Adipose tissue (tissue), 3 donors: ENCODE data around the gene HACD2. TPM values are rescaled to one million over a fixed set of nuclear protein-coding genes. Genes with fewer than 3 reads are reported as not detected.

Experiments
- H3K27ac ChIP-seq: one replicate; pipeline ENCODE4 v1.5.1; 2013; ENCODE audit warnings: low read depth, low read length
- WGBS, 3 donors: extraction: QIAGEN DNeasy Blood & Tissue Kit; methylation state at CpG; one replicate each; pipeline ENCODE4 v1.1.7; 2013; 5-methylcytosine and 5-hydroxymethylcytosine counted together
- polyA plus RNA-seq, 3 donors: library from polyadenylated mRNA; stranded (reverse); fragments of 200-250 nt; gene quantifications; one replicate each; pipeline ENCODE4 v1.2.3, GENCODE V29; 2013
- donor health status: healthy with polysubstance abuse.
- donor health status: Bipolar disorder and iron deficiency.
- donor health status: healthy.

HACD2 gene
- polyA plus RNA-seq, 3 donors: 11.7 to 44.8 (median 12.8) TPM

DNA sequence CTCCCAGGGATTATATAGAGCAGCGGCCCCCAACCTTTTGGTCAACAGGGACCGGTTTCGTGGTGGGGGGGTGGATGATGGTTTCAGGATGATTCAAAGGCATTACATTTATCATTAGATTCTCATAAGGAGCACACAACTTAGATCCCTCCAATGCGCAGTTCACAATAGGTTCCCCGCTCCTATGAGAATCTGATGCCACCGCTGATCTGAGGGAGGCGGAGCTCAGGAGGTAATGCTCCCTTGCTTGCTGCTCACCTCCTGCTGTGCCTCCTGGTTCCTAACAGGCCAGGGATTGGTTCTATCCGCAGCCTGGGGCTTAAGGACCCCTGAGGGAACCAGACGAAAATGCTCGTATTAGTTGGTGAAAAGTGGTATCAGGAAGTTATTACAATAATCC lies 1.3 kb upstream of the HACD2 start:
- no peak overlapping the region for H3K27ac ChIP-seq
- 4 to 8% (median 6%) methylated on average over 10 of the region's 10 CpGs for WGBS, 3 donors

DNA sequence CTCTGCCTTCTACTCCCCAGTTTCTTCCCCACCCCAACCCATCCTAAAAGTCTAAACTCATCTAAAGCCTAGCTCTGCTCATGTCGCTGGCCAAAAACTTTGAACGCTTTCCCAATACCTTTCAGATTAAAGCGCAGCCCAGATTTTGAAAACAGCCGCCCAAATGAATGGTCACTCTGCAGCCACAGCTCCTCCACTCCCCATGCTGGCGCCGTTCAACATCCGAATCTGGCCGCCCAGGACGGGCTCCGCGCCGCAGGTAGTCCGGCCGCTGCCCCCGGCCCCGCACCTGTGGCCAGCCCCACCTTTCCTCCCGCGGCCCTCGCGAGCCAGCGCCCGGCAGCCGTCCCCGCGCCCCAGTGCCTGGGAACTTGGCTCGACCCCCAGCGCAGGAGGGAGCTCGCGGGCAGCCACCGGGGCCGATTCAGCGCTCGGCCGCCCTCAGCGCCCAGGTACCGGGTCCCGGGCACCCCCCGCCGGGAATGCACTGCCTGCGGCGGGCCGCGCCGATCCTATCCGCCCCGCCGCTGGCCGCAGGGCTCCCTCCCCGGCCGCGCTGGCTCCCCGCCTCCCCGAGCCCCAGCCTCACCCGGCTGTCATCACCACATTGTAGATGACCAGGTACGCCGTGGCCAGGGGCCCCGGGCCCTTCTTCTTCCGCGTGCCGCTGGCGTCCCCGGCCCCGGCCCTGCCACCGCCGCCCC lies 417 bp downstream of the HACD2 start:
- 0 to 1% (median 1%) methylated on average over 47 to 65 of the region's 65 CpGs for WGBS, 3 donors
- H3K27ac ChIP-seq: no peak overlapping the region

DNA sequence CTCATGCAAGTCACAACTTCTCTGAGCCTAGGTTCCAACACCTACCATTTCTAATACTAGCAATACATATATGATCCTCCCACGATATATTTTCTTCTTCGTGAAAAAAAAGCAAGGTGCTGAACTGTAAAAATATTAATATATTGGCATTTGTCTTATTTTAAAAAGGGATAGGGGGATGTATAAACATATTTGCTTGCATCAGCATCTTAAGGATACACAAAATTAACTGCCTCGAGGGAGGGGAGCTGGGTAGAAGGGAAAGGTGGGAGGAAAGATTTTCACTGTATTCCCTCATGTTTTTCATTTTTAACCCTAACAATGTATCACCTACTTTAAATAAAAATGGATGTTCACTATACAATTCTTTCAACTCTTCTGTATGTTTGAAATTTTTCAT lies 1.3 kb downstream of the HACD2 start:
- 49 to 71% (median 63%) methylated on average over 3 of the region's 3 CpGs for WGBS, 3 donors
- H3K27ac ChIP-seq: no peak overlapping the region

GRCh38 chr3:123582315-123582714 lies 2.5 kb downstream of the HACD2 start:
- no peak overlapping the region for H3K27ac ChIP-seq
- WGBS, 3 donors: 34 to 80% (median 75%) methylated on average over 3 of the region's 3 CpGs

DNA sequence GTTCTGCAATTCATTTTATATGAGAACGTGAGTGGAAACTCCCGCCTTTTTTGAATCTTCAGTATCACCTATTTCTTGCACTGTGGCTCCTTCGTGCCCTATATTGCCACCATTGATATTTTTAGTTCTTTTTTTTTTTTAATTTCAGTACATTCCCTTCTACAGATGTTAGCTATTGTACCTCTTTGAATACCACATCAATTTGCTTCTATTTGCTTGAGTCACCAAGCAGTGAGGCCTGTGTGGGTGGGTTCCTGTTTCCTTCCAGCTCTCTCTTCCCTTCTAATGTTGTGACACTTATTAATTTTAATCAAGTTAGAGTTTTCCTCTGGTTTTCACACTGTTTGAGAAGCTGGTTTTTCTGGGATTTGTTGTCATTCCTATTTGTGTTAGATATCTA lies 8.7 kb downstream of the HACD2 start:
- 80 to 88% (median 83%) methylated on average over 3 of the region's 3 CpGs for WGBS, 3 donors
- H3K27ac ChIP-seq: no peak overlapping the region

DNA sequence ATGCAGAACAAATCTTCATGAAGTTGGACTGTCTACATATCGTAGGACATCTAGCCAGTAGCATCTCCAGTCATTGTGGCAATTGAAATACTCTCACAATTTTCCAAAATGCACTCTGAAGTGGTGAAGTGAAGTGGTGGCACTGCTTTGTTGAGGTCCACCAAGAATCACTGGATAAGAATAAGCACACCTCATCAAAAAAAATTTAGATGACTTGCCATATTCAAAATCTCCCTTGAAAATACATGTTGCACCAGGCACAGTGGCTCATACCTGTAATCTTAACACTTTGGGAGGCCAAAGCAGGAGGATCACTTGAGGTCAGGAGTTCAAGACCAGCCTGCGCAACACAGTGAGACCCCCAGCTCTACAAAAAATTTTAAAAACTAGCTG lies 12.9 kb downstream of the HACD2 start:
- WGBS, 3 donors: 74 to 99% (median 95%) methylated on average over 2 of the region's 2 CpGs
- H3K27ac ChIP-seq: no peak overlapping the region

DNA sequence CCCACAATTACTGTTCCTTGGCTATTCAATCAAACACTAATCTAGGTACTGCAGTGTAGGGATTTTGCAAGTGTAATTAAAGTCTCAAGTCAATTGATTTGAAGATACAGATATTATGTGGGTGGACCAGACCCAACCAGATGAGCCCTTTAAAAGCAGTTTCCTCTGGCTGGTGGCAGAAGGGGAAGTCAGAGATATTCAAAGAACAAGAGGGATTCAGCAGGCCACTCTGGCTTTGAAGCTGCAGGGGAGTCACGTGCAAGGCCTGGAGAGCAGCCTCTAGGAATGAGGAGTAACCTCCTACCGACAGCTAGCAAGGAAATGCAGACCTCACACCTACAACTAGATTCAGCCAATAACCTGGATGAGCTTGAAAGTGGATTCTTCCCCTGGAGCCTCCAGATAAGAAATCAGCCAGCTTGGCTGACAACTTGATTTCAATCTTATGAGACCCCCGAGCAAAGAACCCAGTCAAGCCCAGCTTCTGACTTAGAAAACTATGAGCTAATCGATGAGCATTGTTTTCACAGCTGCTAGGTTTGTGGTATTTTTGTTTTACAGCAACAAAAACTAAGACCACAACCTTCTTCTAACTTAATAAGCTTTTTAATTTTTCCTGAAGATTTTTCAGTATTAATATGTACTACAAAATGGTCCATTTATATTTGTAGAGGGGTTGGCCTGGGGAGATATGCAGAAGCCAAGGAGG lies 13.4 kb downstream of the HACD2 start:
- no peak overlapping the region for H3K27ac ChIP-seq

DNA sequence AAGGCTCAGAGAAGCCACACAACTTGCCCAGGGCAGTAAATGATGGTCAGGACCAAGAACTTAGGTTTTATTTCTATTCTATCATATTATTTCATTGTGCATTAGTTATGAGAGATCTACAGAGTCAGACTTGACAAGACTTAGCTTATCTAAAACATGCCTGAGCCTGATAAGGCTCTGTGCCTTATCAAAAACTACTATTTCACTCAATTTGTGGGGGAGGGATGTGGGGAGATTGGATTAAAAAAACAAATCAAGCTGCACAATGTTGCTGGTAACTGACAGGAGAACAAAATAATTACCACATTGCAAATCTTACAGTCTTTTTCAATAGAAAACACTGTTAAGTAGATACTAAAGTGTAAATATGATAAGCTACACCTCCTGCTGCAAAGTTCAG lies 16.0 kb downstream of the HACD2 start:
- no peak overlapping the region for H3K27ac ChIP-seq

More for the DNA sequence above, 13.4 kb downstream of the HACD2 start:
- 63 to 73% (median 65%) methylated on average over 4 of the region's 4 CpGs for WGBS, 3 donors

DNA sequence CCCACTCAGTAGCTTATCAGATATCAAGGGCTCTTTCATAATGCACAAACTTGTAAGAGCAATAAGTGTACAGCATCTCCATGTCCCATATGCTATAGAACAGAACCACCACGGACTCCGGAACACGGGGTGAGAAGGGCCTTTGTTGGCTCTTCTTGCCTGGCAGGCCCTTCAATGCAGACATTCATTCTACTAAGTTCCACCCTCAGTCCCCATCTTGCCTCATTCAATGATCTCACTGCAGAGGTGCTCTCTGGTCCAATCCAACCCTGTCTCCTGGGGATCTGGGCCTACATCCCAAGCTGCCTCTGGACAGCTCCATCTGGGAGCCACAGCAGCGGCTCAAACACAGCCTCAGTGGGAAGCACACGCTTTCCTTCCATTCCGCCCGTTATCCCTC lies 16.8 kb downstream of the HACD2 start:
- WGBS, 3 donors: 88 to 99% (median 95%) methylated on average over 7 of the region's 7 CpGs
- no peak overlapping the region for H3K27ac ChIP-seq

GRCh38 chr3:123564056-123564455 lies 20.8 kb downstream of the HACD2 start:
- H3K27ac ChIP-seq: no peak overlapping the region
- WGBS, 3 donors: 94 to 97% (median 94%) methylated on average over 6 of the region's 6 CpGs

GRCh38 chr3:123562547-123562946 lies 22.3 kb downstream of the HACD2 start:
- no peak overlapping the region for H3K27ac ChIP-seq
- 90 to 97% (median 92%) methylated on average over 1 of the region's 1 CpG for WGBS, 3 donors

- no peak overlapping the region for H3K27ac ChIP-seq
Measured at GRCh38 chr3:123561188-123561587, 23.7 kb downstream of the HACD2 start.

DNA sequence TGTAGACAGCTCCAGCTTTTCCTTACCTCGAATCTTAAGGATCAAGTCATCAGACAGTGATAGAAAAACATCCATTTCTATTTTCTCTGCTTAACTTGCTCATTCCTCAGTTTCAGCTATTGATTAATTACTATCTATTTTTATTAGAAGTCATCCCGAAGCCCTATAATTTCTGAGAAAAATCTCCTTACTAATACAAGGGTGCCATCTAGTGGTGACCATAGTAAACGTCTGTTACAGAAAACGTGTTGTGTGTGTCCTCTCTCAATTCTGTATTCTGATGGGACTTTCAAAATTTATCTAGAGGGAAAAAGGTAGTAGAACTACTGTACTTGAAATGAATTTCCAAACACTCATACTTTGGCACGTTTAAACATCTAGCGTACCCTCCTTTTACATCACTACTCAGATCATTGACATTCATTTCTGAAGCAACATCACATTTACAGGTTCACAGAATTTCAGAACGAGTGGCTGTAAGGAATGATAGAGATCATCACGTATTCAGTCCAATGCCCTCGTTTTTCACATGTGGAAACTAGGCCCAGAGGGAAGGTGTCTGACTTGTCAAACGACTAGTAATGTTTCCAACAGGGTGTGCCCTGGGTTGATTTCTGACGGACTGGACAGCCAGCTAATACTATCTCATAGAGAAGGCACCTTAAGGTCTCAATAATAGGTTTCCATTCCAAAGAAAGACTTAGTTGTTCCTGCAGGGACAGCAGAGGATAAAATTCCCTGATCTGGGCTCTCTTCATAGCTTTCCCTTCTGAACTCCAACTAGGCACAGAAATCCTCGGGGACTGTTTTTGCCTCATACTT lies 25.6 kb downstream of the HACD2 start:
- H3K27ac ChIP-seq: no peak overlapping the region
- WGBS, 3 donors: 38 to 41% (median 39%) methylated on average over 12 of the region's 12 CpGs

More at GRCh38 chr3:123561188-123561587, 23.7 kb downstream of the HACD2 start:
- WGBS, 3 donors: 63 to 78% (median 66%) methylated on average over 2 of the region's 2 CpGs

GRCh38 chr3:123553536-123553935 lies 31.3 kb downstream of the HACD2 start:
- H3K27ac ChIP-seq: no peak overlapping the region
- 80 to 100% (median 93%) methylated on average over 1 of the region's 1 CpG for WGBS, 3 donors

DNA sequence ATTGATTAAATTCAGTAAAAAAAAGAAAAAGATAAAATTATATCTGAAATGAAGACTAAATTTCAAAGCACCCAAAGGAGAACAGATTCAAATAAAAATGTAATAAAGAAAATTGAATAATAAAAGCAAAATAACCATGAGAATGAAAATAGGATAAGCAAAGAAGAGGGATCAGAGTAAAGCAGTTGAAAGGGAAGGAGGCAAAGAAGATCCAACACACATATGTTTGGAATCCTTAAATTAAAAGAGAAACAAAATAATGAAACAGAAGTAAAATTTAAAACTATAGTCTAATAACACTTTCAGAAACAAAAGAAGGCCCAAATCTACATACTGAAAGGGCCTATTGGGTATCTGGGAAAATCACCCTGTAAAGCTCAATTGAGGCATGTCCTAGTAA lies 32.1 kb downstream of the HACD2 start:
- H3K27ac ChIP-seq: no peak overlapping the region

GRCh38 chr3:123552095-123552714 lies 32.6 kb downstream of the HACD2 start:
- H3K27ac ChIP-seq: no peak overlapping the region
- WGBS, 3 donors: 17 to 30% (median 28%) methylated on average over 2 of the region's 2 CpGs

- H3K27ac ChIP-seq: no peak overlapping the region
- 65 to 80% (median 69%) methylated on average over 8 of the region's 8 CpGs for WGBS, 3 donors
Measured at GRCh38 chr3:123547881-123548519, 36.9 kb downstream of the HACD2 start.

GRCh38 chr3:123546133-123546755 lies 38.6 kb downstream of the HACD2 start:
- no peak overlapping the region for H3K27ac ChIP-seq
- WGBS, 3 donors: 74 to 83% (median 80%) methylated on average over 4 of the region's 4 CpGs
